ENCODE results near the gene CDC42EP2. TPM values are rescaled to one million over a fixed set of nuclear protein-coding genes. Genes with fewer than 3 reads are reported as not detected.

The CDC42EP2 gene
- total and polyA plus RNA-seq, 12 donors = 1.0 to 18.3 (median 4.9) TPM

- Histone ChIP-seq H3K27me3 (no peaks in the 10 kb centered on the region), H3K27ac (peak overlapping the region in 2 of 5 donors; percentile 17 to 72), H3K4me1 (replicated peaks in 1 of 2) (peaks cover 0 to 9% of the 10 kb centered on the region in 2 donors), H3K4me3 (no peak overlapping the region), H3K36me3 (replicated peaks in 1 of 2) (no peaks in the 10 kb centered on the region), H3K9me3 (replicated peaks in 1 of 3) (no peaks in the 10 kb centered on the region)
- intact Hi-C loops (cut with DNase I) = no loop called here
- TF ChIP-seq CTCF (IDR thresholded peaks at IDR 0.05) (no peak), POLR2A (IDR thresholded peaks at IDR 0.05) (no peak)
- 76 to 90% (median 79%) methylated on average over 4 to 12 of the region's 12 CpGs for WGBS, 4 donors
- DNase-seq = peak in 1 of 7 donors; percentile 31
These were observed 13.0 kb upstream of the CDC42EP2 start for GRCh38 chr11:65301491-65302329.

- peaks cover 0 to 15% of the 10 kb centered on the region in 2 donors for H3K4me1 ChIP-seq (replicated peaks in 1 of 2)
- intact Hi-C loops (cut with DNase I) = no loop called here
- TF ChIP-seq CTCF (IDR thresholded peaks at IDR 0.05) (no peak), POLR2A (IDR thresholded peaks at IDR 0.05) (no peak)
These were observed 11.1 kb upstream of the CDC42EP2 start for GRCh38 chr11:65303555-65303954.

DNA sequence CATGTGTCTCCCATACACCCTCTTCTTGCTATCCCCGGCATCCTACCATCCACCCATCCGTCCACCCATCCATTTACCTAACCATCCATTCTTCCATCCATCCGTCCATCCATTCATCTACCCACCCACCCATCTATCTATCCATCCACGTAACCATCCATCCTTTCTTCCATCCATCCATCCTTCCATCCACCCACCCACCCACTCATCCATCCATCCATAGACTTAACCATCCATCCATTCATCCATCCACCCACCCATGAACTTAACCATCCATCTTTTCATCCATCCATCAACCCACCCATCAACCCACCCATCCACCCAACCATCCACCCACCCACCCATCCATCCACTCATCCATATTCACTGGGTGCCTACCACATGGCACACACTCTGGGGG, 10.6 kb upstream of the CDC42EP2 start:
- Histone ChIP-seq H3K27me3 (no peaks in the 10 kb centered on the region), H3K36me3 (replicated peaks in 1 of 2) (no peaks in the 10 kb centered on the region), H3K27ac (no peak overlapping the region), H3K9me3 (replicated peaks in 1 of 3) (no peaks in the 10 kb centered on the region), H3K4me1 (replicated peaks in 1 of 2) (peaks cover 0 to 18% of the 10 kb centered on the region in 2 donors), H3K4me3 (no peak overlapping the region)
- TF ChIP-seq POLR2A (IDR thresholded peaks at IDR 0.05) = no peak
- TF ChIP-seq CTCF (IDR thresholded peaks at IDR 0.05) = no peak
- no peak for DNase-seq
- intact Hi-C loops (cut with DNase I) = no loop called here
- WGBS, 4 donors = 94 to 99% (median 97%) methylated on average over 4 of the region's 4 CpGs

More at GRCh38 chr11:65303555-65303954, 11.1 kb upstream of the CDC42EP2 start:
- Histone ChIP-seq H3K9me3 (replicated peaks in 1 of 3) (no peaks in the 10 kb centered on the region), H3K27me3 (no peaks in the 10 kb centered on the region), H3K36me3 (replicated peaks in 1 of 2) (no peaks in the 10 kb centered on the region), H3K4me3 (no peak overlapping the region), H3K27ac (no peak overlapping the region)
- WGBS, 4 donors = 80 to 94% (median 89%) methylated on average over 3 of the region's 3 CpGs
- DNase-seq = no peak

DNA sequence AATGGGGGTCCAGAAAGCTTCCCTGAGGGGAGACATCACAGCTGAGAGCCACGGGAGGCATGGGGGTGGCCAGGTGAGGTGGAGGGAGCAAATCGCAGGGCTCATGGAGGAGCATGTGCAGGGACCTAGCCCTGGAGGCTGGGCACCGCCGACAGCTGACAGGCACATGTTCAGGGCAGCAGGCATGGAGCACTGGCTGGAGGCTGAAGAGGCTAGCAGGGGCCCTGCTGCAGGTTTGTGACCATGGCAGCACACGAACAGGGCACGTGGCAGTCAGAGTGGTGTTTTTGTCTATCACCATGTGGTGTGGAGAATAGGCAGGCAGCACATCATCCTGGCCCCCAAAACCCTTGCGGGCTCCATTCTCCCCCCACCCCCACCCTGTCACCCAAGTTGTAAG, 10.1 kb upstream of the CDC42EP2 start:
- TF ChIP-seq POLR2A (IDR thresholded peaks at IDR 0.05) (no peak), CTCF (IDR thresholded peaks at IDR 0.05) (no peak)
- Histone ChIP-seq H3K27me3 (no peaks in the 10 kb centered on the region), H3K4me3 (no peak overlapping the region), H3K27ac (no peak overlapping the region), H3K9me3 (replicated peaks in 1 of 3) (no peaks in the 10 kb centered on the region), H3K36me3 (replicated peaks in 1 of 2) (no peaks in the 10 kb centered on the region), H3K4me1 (replicated peaks in 1 of 2) (peaks cover 0 to 15% of the 10 kb centered on the region in 2 donors)
- DNase-seq = no peak
- WGBS, 4 donors = 86 to 92% (median 90%) methylated on average over 4 to 7 of the region's 7 CpGs
- intact Hi-C loops (cut with DNase I) = no loop called here
